Measurements from ENCODE around the gene KIFBP. TPM values are rescaled to one million over a fixed set of nuclear protein-coding genes. Genes with fewer than 3 reads are reported as not detected.
A peak's percentile ranks its signal among the peaks of the same experiment; 100 is the strongest.

Gene KIFBP
- total RNA-seq, 2 donors from 2014 or later: 13.4 to 14.3 TPM

- H3K4me1 Mint-ChIP-seq (ENCODE audit: low read depth in 2 of 2): peaks cover 62 to 66% of the 10 kb centered on the region in 2 donors
These were observed 58.7 kb downstream of the KIFBP start for GRCh38 chr10:69047111-69047832.

GRCh38 chr10:69048103-69048502, 59.5 kb downstream of the KIFBP start:
- Mint-ChIP-seq H3K4me1 (ENCODE audit: low read depth in 2 of 2) (peaks cover 70 to 74% of the 10 kb centered on the region in 2 donors), H3K27ac (peak overlapping the region; percentile 82 to 93), H3K4me3 (peak overlapping the region; percentile 51), H3K27me3 (no peaks in the 10 kb centered on the region), H3K36me3 (no peaks in the 10 kb centered on the region), H3K9me3 (no peaks in the 10 kb centered on the region)
- ATAC-seq: peak; percentile 40 to 68
- DNase-seq (ENCODE audit: low spot score): peak; percentile 78

More at GRCh38 chr10:69047111-69047832, 58.7 kb downstream of the KIFBP start:
- DNase-seq (ENCODE audit: low spot score) (no peak), ATAC-seq (no peak)
- H3K9me3 Mint-ChIP-seq: no peaks in the 10 kb centered on the region
- no peaks in the 10 kb centered on the region for H3K27me3 Mint-ChIP-seq
- no peaks in the 10 kb centered on the region for H3K36me3 Mint-ChIP-seq
- peak overlapping the region; percentile 11 for H3K4me3 Mint-ChIP-seq
- peak overlapping the region; percentile 93 to 99 for H3K27ac Mint-ChIP-seq

GRCh38 chr10:69049566-69049961, 61.0 kb downstream of the KIFBP start:
- Mint-ChIP-seq H3K4me1 (ENCODE audit: low read depth in 2 of 2) (peaks cover 64% of the 10 kb centered on the region in 2 donors), H3K9me3 (no peaks in the 10 kb centered on the region), H3K36me3 (no peaks in the 10 kb centered on the region), H3K27ac (peak overlapping the region; percentile 82 to 93), H3K4me3 (no peak overlapping the region), H3K27me3 (no peaks in the 10 kb centered on the region)
- DNase-seq (ENCODE audit: low spot score) (no peak), ATAC-seq (no peak)

GRCh38 chr10:69051303-69051702, 62.7 kb downstream of the KIFBP start:
- H3K36me3 Mint-ChIP-seq: no peaks in the 10 kb centered on the region
- peak overlapping the region; percentile 42 to 56 for H3K27ac Mint-ChIP-seq
- peak; percentile 48 to 63 for ATAC-seq
- no peaks in the 10 kb centered on the region for H3K27me3 Mint-ChIP-seq
- no peaks in the 10 kb centered on the region for H3K9me3 Mint-ChIP-seq
- peak overlapping the region; percentile 4 for H3K4me3 Mint-ChIP-seq
- H3K4me1 Mint-ChIP-seq (ENCODE audit: low read depth in 2 of 2): peaks cover 63 to 66% of the 10 kb centered on the region in 2 donors
- no peak for DNase-seq (ENCODE audit: low spot score)

GRCh38 chr10:69051710-69052487, 63.3 kb downstream of the KIFBP start:
- Mint-ChIP-seq H3K9me3 (no peaks in the 10 kb centered on the region), H3K36me3 (no peaks in the 10 kb centered on the region), H3K4me3 (peak overlapping the region; percentile 4), H3K27me3 (no peaks in the 10 kb centered on the region), H3K27ac (peak overlapping the region; percentile 42 to 81), H3K4me1 (ENCODE audit: low read depth in 2 of 2) (peaks cover 66 to 67% of the 10 kb centered on the region in 2 donors)
- ATAC-seq (no peak), DNase-seq (ENCODE audit: low spot score) (no peak)

- Mint-ChIP-seq H3K4me3 (peak overlapping the region; percentile 8), H3K27ac (peak overlapping the region; percentile 42 to 81), H3K27me3 (no peaks in the 10 kb centered on the region), H3K36me3 (no peaks in the 10 kb centered on the region), H3K4me1 (ENCODE audit: low read depth in 2 of 2) (peaks cover 66 to 67% of the 10 kb centered on the region in 2 donors), H3K9me3 (no peaks in the 10 kb centered on the region)
- DNase-seq (ENCODE audit: low spot score): no peak
- no peak for ATAC-seq
These were observed 64.1 kb downstream of the KIFBP start for GRCh38 chr10:69052736-69053135.

- Mint-ChIP-seq H3K9me3 (no peaks in the 10 kb centered on the region), H3K27me3 (no peaks in the 10 kb centered on the region), H3K36me3 (no peaks in the 10 kb centered on the region), H3K4me1 (ENCODE audit: low read depth in 2 of 2) (peaks cover 55 to 60% of the 10 kb centered on the region in 2 donors), H3K4me3 (peak overlapping the region; percentile 88), H3K27ac (peak overlapping the region; percentile 87 to 97)
- DNase-seq (ENCODE audit: low spot score) (no peak), ATAC-seq (peak; percentile 51 to 56)
These were observed 66.6 kb downstream of the KIFBP start for GRCh38 chr10:69055241-69055640.

- Mint-ChIP-seq H3K4me1 (ENCODE audit: low read depth in 2 of 2) (peaks cover 55 to 60% of the 10 kb centered on the region in 2 donors), H3K27ac (peak overlapping the region; percentile 87 to 97), H3K4me3 (peak overlapping the region; percentile 88), H3K36me3 (no peaks in the 10 kb centered on the region), H3K27me3 (no peaks in the 10 kb centered on the region), H3K9me3 (no peaks in the 10 kb centered on the region)
- DNase-seq (ENCODE audit: low spot score): peak; percentile 75
- ATAC-seq: peak; percentile 67 to 69
These were observed 67.5 kb downstream of the KIFBP start for GRCh38 chr10:69056129-69056528.

- Mint-ChIP-seq H3K9me3 (no peaks in the 10 kb centered on the region), H3K36me3 (no peaks in the 10 kb centered on the region), H3K27ac (peak overlapping the region; percentile 87 to 97), H3K27me3 (no peaks in the 10 kb centered on the region), H3K4me3 (peak overlapping the region; percentile 88), H3K4me1 (ENCODE audit: low read depth in 2 of 2) (peaks cover 55 to 60% of the 10 kb centered on the region in 2 donors)
- DNase-seq (ENCODE audit: low spot score) (no peak), ATAC-seq (no peak)
These were observed 68.1 kb downstream of the KIFBP start for GRCh38 chr10:69056536-69057260.

- H3K4me3 Mint-ChIP-seq: peak overlapping the region; percentile 88
- peak; percentile 54 to 65 for ATAC-seq
- DNase-seq (ENCODE audit: low spot score): no peak
These were observed 68.8 kb downstream of the KIFBP start for GRCh38 chr10:69057261-69057950.

GRCh38 chr10:69057951-69058297, 69.3 kb downstream of the KIFBP start:
- Mint-ChIP-seq H3K4me3 (peak overlapping the region; percentile 88), H3K27me3 (no peaks in the 10 kb centered on the region), H3K4me1 (ENCODE audit: low read depth in 2 of 2) (peaks cover 50 to 55% of the 10 kb centered on the region in 2 donors), H3K9me3 (no peaks in the 10 kb centered on the region), H3K36me3 (no peaks in the 10 kb centered on the region), H3K27ac (peak overlapping the region; percentile 87 to 97)
- ATAC-seq (no peak), DNase-seq (ENCODE audit: low spot score) (no peak)

More at GRCh38 chr10:69057261-69057950, 68.8 kb downstream of the KIFBP start:
- Mint-ChIP-seq H3K27ac (peak overlapping the region; percentile 87 to 97), H3K4me1 (ENCODE audit: low read depth in 2 of 2) (peaks cover 55 to 61% of the 10 kb centered on the region in 2 donors), H3K36me3 (no peaks in the 10 kb centered on the region), H3K9me3 (no peaks in the 10 kb centered on the region), H3K27me3 (no peaks in the 10 kb centered on the region)

GRCh38 chr10:69060127-69060798, 71.7 kb downstream of the KIFBP start:
- Mint-ChIP-seq H3K9me3 (no peaks in the 10 kb centered on the region), H3K4me3 (no peak overlapping the region), H3K27me3 (no peaks in the 10 kb centered on the region), H3K36me3 (no peaks in the 10 kb centered on the region), H3K4me1 (ENCODE audit: low read depth in 2 of 2) (peaks cover 51 to 53% of the 10 kb centered on the region in 2 donors), H3K27ac (no peak overlapping the region)
- no peak for ATAC-seq
- DNase-seq (ENCODE audit: low spot score): no peak

Data from natural killer cell treated with Interleukin-12 subunit alpha and Interleukin-12 subunit beta and Interleukin-15 and Interleukin-18, amount 100 ng/mL, for 72 hours (primary cell).